T-helper 22 cell (primary cell): ENCODE results near the gene SDK1.
"Not testable (repeated sequence)": the region's sequence is repeated elsewhere in the genome, so short reads cannot be mapped to it uniquely, and the experiment has no call there.

Experiments used
- DNase-seq: peaks from one replicate; pipeline ENCODE4 v3.0.0-alpha.2; 2020; ENCODE audit warnings: low read depth

SDK1 gene

GRCh38 chr7:4076701-4077294 lies 775.7 kb downstream of the SDK1 start:
- no peak for DNase-seq

GRCh38 chr7:4077980-4078379 lies 776.9 kb downstream of the SDK1 start:
- no peak for DNase-seq

- DNase-seq: no peak
These were observed 777.5 kb downstream of the SDK1 start for GRCh38 chr7:4078580-4078979.

DNA sequence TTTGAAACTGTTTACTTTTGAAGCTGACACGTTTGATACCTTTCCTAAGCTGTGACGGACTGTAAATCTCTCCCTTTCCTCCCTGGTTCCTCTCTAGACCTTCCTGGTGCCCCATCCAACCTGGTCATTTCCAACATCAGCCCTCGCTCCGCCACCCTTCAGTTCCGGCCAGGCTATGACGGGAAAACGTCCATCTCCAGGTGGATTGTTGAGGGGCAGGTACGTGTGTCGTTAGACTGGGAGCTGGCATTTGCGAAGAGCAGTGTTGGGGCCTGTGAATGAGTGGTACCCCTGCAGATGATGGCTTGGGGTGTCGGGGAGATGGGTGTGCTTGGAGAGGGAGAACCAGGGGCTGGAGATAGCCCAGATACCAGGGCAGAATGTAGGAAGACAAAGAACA lies 778.3 kb downstream of the SDK1 start:
- DNase-seq: no peak

DNA sequence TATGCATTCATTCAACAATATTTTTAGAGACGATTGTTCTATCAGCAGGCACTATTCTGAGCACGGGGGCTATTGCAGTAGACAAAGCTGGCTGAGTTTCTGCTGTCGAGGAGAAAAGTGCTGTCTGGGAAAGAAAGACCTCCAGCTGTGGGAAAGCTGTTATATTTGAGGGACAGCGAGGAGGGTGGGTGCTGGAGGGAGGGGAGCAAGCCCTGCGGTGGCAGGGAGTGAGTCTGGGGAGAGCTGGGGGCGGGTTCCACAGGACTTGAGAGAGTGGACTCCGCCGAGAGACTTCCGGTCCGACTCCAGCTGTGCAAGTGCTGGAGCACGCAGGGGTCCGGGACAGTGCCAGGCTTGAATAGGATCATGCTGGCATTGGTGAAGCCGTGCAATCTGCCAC lies 778.9 kb downstream of the SDK1 start:
- no peak for DNase-seq

GRCh38 chr7:4080954-4081353 lies 779.9 kb downstream of the SDK1 start:
- no peak for DNase-seq

- no peak for DNase-seq
These were observed 782.5 kb downstream of the SDK1 start for GRCh38 chr7:4083513-4083912.

DNA sequence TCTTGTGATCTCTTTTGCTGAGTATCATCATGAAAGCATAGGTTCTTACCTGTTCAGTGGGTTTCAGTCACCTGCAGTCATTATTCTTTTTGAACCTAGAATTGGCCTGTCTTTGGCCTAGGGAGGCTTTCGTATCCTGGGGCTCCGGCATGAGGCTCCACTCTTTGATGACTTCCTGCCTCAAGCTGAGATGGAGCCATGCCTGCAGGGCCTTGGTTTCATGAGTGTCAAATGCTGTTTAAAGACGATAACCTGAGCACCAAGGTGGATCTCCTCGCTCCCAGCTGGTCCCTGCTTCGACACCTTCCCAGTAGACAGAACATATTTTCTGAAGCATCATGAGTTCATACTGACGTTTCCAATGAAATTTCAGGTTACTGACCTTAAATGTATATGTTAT lies 783.2 kb downstream of the SDK1 start:
- DNase-seq: no peak

DNA sequence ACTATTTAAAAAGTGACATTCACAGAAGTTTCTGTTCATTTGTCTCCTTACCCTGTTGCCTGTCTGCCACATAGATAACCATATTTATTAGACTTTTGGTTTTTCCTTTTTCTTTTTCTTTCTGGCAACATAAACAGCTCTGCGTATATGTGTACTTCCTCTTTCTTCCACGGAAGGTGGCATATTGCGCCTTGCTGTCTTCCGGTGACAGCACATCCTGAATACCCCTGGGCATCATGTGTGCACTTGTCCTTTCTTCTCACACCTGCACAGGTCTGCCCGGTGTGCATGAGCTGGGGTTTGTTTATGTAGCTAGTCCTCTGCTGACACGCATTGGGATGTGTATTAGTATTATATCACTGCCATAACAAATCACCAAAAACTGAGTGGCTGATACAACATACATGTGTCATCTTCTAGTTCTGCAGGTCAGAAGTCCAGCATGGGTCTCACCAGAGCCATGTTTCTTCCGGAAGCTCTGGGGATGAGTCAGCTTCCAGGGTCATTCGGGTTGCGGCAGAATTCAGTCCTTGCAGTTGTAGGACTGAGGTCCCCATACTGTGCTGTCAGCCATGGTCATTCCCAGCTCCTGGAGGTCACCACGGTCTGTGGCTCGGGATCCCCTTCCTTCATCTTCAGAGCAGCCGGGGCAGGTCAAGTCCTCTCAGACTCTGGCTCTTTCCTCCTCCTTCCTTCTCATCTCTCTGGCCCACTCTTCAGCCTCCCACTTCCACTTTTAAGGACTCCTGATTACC lies 785.1 kb downstream of the SDK1 start:
- no peak for DNase-seq

GRCh38 chr7:4086723-4087122 lies 785.7 kb downstream of the SDK1 start:
- no peak for DNase-seq

DNA sequence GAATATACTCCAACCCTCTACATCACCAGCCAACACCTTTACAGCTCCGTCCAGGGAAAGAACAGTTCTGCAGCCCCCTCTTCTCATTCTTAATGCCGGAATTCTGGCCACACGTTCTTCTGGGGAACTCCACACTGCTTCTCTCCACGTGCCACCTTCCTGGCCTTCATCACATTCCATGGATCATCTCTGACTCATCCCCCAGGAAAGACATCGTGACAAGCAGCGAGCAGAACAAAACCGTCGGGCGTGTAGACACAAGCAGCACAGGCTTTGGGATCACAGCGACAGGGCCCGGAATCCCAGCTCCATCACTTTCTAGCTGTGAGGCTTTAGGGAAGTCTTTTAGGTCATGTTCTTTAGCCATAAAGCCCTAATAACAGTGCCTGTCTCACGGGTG lies 790.7 kb downstream of the SDK1 start:
- no peak for DNase-seq

DNA sequence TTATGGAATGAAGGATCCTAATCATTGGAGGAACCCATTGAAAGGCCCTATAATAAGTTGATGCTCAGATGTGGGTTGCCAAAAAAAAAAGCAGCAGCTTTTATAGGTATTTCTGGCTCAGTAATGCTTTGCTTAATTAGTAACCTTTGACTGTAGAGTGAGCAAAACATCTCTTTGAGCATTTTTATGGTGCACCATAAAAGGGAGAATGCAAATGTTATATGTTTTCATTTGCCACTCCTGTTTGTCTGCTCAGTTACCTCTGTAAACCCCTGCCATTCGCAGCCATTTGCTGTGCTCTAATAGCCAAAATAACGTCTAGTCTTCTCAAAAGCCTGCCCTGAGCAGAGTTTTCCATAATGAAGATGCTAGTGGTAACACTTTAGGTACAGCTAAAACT lies 792.0 kb downstream of the SDK1 start:
- no peak for DNase-seq

DNA sequence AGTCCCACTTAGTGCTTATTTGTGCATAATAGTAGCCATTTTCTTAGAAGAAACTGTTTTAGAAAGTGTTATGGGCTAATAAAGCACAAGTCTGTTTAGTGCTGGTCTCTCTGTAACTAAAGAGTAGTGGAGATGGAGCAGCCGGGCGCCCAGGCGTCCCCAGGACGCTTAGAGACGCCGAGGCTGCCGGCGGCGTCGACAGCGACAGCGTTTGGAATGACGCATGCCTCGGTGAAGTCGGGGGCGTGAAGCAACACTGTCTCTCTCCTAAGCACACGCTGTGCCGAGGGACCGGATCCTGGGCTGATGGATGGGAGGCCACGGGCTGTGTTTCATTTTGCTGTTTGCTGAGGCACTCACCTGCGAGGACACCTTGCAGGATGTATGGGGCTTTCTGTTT lies 792.4 kb downstream of the SDK1 start:
- no peak for DNase-seq

- not testable (repeated sequence) for DNase-seq
These were observed 793.1 kb downstream of the SDK1 start for GRCh38 chr7:4094158-4094557.

DNA sequence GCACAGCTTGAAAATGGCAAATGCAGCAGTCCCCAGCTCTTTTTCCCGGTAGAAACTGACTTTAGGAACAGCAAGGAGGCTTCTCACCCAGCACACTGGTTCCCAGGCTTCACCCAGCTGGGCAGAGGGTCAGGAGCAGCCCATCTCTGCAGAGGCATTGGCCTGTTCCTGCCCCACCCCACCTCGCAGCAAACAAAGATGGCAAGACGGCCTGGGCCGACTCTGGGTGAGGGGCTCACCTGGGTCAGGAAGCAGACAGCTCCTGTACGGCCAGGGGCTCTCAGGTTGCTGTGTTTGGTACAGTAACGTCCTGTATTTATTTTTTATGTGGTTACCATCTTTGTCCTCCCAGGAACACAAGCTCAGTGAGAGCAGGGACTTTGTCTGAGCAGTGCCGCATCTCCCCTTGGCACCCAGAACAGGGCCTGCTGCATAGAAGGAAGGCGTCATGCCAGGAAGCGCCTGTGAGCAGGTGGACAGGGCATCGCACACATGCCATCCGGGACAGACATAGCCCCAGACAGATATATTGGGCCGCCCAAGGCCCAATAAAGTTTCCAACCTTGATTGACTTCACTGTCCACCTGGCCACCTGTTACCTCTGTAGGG lies 796.1 kb downstream of the SDK1 start:
- DNase-seq: no peak

- no peak for DNase-seq
These were observed 797.1 kb downstream of the SDK1 start for GRCh38 chr7:4098169-4098568.

DNA sequence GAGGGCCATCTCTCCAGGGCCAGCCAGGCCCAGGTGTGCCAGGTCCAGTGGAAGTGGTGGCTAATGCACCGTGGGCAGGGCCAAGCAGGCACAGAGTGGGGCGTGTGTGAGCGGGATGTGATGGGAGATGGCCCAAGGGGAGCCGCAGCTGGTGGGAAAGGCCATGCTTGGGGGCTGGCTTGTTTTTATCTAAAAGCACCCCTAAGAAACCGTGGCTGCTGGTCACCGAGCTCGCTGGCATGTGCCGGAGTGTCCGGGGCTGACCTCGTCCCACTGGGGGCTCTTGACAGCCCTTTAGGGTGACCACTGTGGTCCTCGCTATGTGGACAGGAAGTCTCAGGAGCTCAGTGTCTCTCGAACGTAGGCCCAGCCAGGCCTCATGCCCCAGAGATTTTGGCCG lies 798.6 kb downstream of the SDK1 start:
- no peak for DNase-seq

DNA sequence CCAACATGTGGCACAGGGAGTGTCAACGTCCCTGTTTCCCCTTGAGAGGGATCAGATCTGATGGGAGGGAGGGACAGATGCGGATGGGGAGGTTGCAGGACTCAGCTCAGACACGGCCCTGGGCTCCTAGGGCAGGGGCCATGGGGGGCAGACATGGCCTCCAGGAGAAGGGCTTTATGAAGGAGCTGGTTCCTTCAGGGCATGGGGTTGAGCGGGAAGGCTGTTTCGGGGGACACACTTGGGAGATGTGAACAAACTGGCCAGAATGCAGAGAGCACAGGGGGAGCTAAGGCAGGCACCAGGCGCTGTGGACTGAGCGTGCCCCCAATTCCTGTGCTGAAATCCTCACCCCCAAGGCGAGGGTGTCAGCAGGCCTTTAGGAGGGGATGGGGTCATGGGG lies 799.1 kb downstream of the SDK1 start:
- DNase-seq: no peak

- DNase-seq: no peak
These were observed 799.6 kb downstream of the SDK1 start for GRCh38 chr7:4100691-4101090.

DNA sequence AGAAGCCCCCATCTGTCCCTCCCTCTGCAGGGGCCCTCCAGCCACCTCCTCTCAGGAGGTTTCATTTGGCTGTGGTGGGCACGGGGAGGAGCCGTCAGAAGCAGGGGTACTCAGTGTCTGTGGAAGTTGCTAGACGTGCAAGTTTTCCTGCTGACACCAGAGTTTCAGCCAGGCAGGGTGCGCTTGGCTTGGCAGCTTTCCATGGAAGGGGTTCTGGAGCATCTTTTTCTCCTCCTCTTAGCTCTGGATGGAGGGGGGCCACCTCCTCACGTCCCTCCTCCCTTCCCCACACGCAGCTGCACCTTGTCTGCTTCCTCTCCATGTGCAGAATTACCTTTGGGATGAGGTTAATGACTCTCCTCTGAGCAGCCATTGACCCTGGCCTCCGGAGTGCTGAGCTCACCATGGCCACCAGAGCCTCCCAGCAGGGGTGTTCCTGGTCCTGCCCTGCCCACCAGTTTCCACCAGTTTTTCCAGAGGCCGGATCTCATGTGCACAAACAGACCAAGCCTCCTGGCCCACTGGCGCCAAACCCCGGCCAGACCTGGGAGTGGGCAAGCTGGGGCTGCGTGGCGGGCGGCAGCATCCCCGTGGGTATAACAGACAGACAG lies 801.3 kb downstream of the SDK1 start:
- no peak for DNase-seq

DNA sequence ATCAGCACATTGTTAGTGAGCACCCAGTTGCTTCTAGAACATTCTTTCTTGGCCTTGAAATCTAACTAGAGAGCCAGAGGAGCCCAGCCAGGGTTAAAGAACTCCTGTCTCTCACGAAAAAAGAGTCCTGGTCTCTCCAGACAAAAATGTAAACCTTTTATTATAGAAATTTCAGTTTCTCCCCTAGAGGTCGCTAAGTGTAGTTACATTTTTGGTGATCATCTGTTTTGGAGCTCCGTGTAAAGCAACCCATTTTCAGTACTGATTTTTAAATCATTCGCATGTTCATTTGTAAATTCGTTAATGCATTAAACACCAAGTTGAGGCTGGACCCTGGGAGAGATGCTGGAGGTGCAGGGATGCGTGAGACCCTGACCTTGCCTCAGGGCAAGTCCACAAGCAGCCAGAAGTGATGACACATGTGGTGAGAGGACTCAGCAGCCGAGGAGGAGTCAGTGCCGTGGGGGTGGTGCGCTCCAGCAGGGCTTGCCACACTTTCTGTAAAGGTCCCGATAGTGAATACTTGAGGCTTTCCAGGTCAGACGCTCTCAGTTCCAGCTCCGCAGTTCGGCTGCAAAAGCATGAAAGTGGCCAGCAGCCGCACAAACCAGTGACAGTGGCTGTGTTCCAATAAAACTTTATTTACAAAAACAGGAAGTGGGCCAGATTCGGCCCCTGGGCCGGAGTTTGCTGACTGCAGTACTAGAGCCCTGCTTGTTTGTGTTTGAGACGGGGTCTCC lies 802.5 kb downstream of the SDK1 start:
- DNase-seq: no peak

- no peak for DNase-seq
These were observed 806.8 kb downstream of the SDK1 start for GRCh38 chr7:4107839-4108238.

GRCh38 chr7:4108951-4109350 lies 807.9 kb downstream of the SDK1 start:
- DNase-seq: no peak
